Mesenchymal stem cell (in vitro differentiated cells and primary cell): ENCODE results near the gene NPVF.

Experiments used
- DNase-seq: peaks from one replicate; pipeline ENCODE4 v3.0.0-alpha.2; 2013
- H2AFZ ChIP-seq: one replicate; pipeline ENCODE4 v1.6.1; 2013; ENCODE audit warnings: low read depth, mild to moderate bottlenecking, control low read depth, inconsistent platforms, low read length, moderate library complexity
- H2AK5ac ChIP-seq: 2 replicates; pipeline ENCODE4 v1.6.1; 2013; ENCODE audit warnings: low read length, moderate library complexity, mild to moderate bottlenecking, inconsistent platforms; ENCODE audit not compliant: severe bottlenecking
- H2BK120ac ChIP-seq: one replicate; pipeline ENCODE4 v1.6.1; 2013; ENCODE audit warnings: low read depth, mild to moderate bottlenecking, inconsistent platforms, low read length, moderate library complexity
- H2BK12ac ChIP-seq, 2 experiments: one replicate each; pipeline ENCODE4 v1.6.1; 2013; ENCODE audit warnings: inconsistent platforms in 2 of 2, low read length in 2 of 2, mild to moderate bottlenecking in 2 of 2, moderate library complexity in 2 of 2, control low read depth in 1 of 2
- H2BK15ac ChIP-seq: one replicate; pipeline ENCODE4 v1.6.1; 2013; ENCODE audit warnings: mild to moderate bottlenecking, low read depth, inconsistent platforms; ENCODE audit not compliant: poor library complexity, severe bottlenecking
- H2BK5ac ChIP-seq: 2 replicates; pipeline ENCODE4 v1.6.1; 2013; ENCODE audit warnings: low read depth, mild to moderate bottlenecking, low read length, control low read depth, inconsistent platforms; ENCODE audit not compliant: poor library complexity, severe bottlenecking
- H3K14ac ChIP-seq, 2 experiments: one replicate each; pipeline ENCODE4 v1.6.1; 2013; ENCODE audit warnings: inconsistent platforms in 2 of 2, low read length in 2 of 2, control low read depth in 1 of 2, mild to moderate bottlenecking in 1 of 2, moderate library complexity in 1 of 2
- H3K18ac ChIP-seq, 2 experiments: one replicate each; pipeline ENCODE4 v1.6.1; 2013; ENCODE audit warnings: inconsistent platforms in 2 of 2, low read length in 2 of 2, control low read depth in 1 of 2, low read depth in 1 of 2, mild to moderate bottlenecking in 1 of 2
- H3K23ac ChIP-seq, 2 experiments: one replicate each; pipeline ENCODE4 v1.6.1; 2013; ENCODE audit warnings: inconsistent platforms in 2 of 2, low read length in 2 of 2, mild to moderate bottlenecking in 2 of 2, moderate library complexity in 2 of 2, control low read depth in 1 of 2
- H3K27ac ChIP-seq: 2 replicates; pipeline ENCODE4 v1.5.1; 2013; ENCODE audit warnings: mild to moderate bottlenecking, moderate library complexity, low read length, control low read depth, inconsistent platforms; ENCODE audit not compliant: poor library complexity, severe bottlenecking
- H3K27me3 ChIP-seq, 2 experiments: 2 replicates each; pipeline versions ENCODE4 v1.6.1 to v1.7.0; 2013; ENCODE audit warnings: low read length in 2 of 2, mild to moderate bottlenecking in 2 of 2, moderate library complexity in 2 of 2, control low read depth in 1 of 2, inconsistent platforms in 1 of 2; ENCODE audit not compliant: control insufficient read depth in 1 of 2, insufficient read depth in 1 of 2
- H3K36me3 ChIP-seq, 2 experiments: 2 replicates each; pipeline versions ENCODE4 v1.6.1 to v1.7.0; 2013; ENCODE audit warnings: low read length in 2 of 2, control low read depth in 1 of 2, inconsistent platforms in 1 of 2, low read depth in 1 of 2, mild to moderate bottlenecking in 1 of 2; ENCODE audit not compliant: insufficient read depth in 2 of 2, control insufficient read depth in 1 of 2
- H3K4ac ChIP-seq, 2 experiments: one replicate each; pipeline ENCODE4 v1.6.1; 2013; ENCODE audit warnings: inconsistent platforms in 2 of 2, low read length in 2 of 2, mild to moderate bottlenecking in 2 of 2, moderate library complexity in 2 of 2, control low read depth in 1 of 2, low read depth in 1 of 2
- H3K4me1 ChIP-seq: 2 replicates; pipeline ENCODE4 v1.6.1; 2013; ENCODE audit warnings: low read depth, low read length, control low read depth; ENCODE audit not compliant: control insufficient read depth, insufficient read depth
- H3K4me2 ChIP-seq: 2 replicates; pipeline ENCODE4 v1.6.1; 2013; ENCODE audit warnings: low read length, mild to moderate bottlenecking, inconsistent platforms; ENCODE audit not compliant: poor library complexity, severe bottlenecking
- H3K4me3 ChIP-seq, 2 experiments: 2 replicates each; pipeline versions ENCODE4 v1.5.1 to v1.7.0; 2013; ENCODE audit warnings: low read length in 2 of 2, mild to moderate bottlenecking in 2 of 2, control low read depth in 1 of 2, low read depth in 1 of 2; ENCODE audit not compliant: insufficient read depth in 1 of 2
- H3K79me1 ChIP-seq: replicated peaks from 2 replicates; pipeline ENCODE4 v1.6.1; 2013; ENCODE audit warnings: mild to moderate bottlenecking, control low read depth, low read length, inconsistent platforms; ENCODE audit not compliant: poor library complexity, severe bottlenecking
- H3K9ac ChIP-seq: 2 replicates; pipeline ENCODE4 v1.7.0; 2013; ENCODE audit warnings: mild to moderate bottlenecking, low read length, moderate library complexity
- H3K9me3 ChIP-seq: 2 replicates; pipeline ENCODE4 v1.7.0; 2013; ENCODE audit warnings: mild to moderate bottlenecking, low read length; ENCODE audit not compliant: control insufficient read depth
- H4K8ac ChIP-seq: one replicate; pipeline ENCODE4 v1.6.1; 2013; ENCODE audit warnings: inconsistent platforms, mild to moderate bottlenecking, low read length, moderate library complexity
- H4K91ac ChIP-seq: one replicate; pipeline ENCODE4 v1.6.1; 2013; ENCODE audit warnings: mild to moderate bottlenecking, low read length, inconsistent platforms
- WGBS: methylation state at CpG from one replicate; pipeline ENCODE4 v1.1.7; 2013; ENCODE audit warnings: mixed read lengths; 5-methylcytosine and 5-hydroxymethylcytosine counted together

The NPVF gene

DNA sequence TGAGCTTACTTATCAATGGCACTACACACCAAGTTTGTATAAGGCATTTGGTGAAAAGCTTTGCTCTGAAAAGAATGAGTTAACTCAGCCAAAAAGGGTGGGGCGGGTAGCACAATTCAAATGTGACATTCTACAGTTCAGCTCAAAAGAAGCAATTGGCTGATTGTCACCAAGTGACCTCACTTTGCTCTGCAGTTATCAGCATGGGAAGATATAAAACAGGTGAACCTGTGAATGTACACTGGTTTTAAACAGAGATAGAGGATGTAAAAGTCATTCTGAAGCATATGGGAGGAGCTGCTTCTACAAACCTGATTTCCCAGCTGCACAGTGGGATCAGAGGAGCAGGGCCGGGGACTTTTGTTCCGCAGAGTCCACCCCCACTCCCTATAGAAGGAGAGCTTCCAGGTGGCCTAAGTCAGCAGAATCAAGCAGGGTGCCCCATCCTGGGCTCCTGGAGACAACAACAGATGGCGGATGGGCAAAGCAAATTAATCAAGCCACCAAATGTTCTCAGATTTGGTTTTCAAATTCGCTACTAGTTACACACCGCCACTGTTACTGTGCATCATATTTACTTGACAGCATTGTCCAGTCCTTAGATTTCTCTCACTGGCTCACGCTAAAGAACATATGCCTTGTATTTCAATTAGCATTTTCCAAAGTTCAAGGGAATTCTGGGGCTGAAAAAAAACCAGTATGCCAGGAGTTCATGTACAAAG, 27.5 kb upstream of the NPVF start:
- no peak overlapping the region for H3K9ac ChIP-seq
- H3K79me1 ChIP-seq: no peaks in the 10 kb centered on the region
- H2BK15ac ChIP-seq: no peak overlapping the region
- H3K4ac ChIP-seq: no peak overlapping the region
- H3K18ac ChIP-seq: no peak overlapping the region
- H2AK5ac ChIP-seq: no peak overlapping the region
- peaks cover 0 to 3% of the 10 kb centered on the region in 2 experiments for H3K27me3 ChIP-seq
- no peak overlapping the region for H2BK12ac ChIP-seq
- no peak overlapping the region for H3K23ac ChIP-seq
- H3K4me3 ChIP-seq: no peak overlapping the region
- no peaks in the 10 kb centered on the region for H3K4me1 ChIP-seq
- no peak overlapping the region for H4K91ac ChIP-seq
- no peak overlapping the region for H2AFZ ChIP-seq
- no peak for DNase-seq
- H3K4me2 ChIP-seq: no peak overlapping the region
- no peaks in the 10 kb centered on the region for H3K9me3 ChIP-seq
- no peak overlapping the region for H2BK120ac ChIP-seq
- no peak overlapping the region for H2BK5ac ChIP-seq
- no peak overlapping the region for H3K27ac ChIP-seq
- no peak overlapping the region for H3K14ac ChIP-seq
- no peak overlapping the region for H4K8ac ChIP-seq
- H3K36me3 ChIP-seq: no peaks in the 10 kb centered on the region
- WGBS: 96% methylated on average over 7 of the region's 7 CpGs

DNA sequence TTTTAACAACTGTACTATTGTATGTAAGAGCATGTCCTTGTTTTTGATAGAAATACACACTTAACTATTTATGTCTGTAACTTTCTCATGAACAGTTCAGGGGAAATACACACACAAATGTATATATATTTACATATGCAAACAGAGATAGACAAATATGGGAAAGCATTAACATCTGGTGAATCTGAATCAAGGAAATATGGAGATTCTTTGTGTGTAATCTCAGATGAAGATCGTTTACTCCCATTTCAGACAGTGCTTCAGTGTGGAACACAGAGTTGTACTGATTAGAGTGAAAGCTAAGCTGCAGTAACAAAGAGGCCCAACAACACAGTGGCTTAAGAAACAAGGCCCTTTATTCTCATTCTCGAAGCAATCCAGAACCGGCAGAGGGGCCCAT, 26.3 kb upstream of the NPVF start:
- Histone ChIP-seq H3K9ac (no peak overlapping the region), H3K27me3 (peaks cover 0 to 3% of the 10 kb centered on the region in 2 experiments), H2BK5ac (no peak overlapping the region), H3K4me1 (peaks cover 4% of the 10 kb centered on the region), H3K27ac (no peak overlapping the region), H3K36me3 (no peaks in the 10 kb centered on the region), H3K4me3 (no peak overlapping the region), H3K23ac (no peak overlapping the region), H2AFZ (no peak overlapping the region), H3K4me2 (no peak overlapping the region), H3K79me1 (no peaks in the 10 kb centered on the region), H3K4ac (no peak overlapping the region), H2AK5ac (no peak overlapping the region), H3K14ac (no peak overlapping the region), H2BK12ac (no peak overlapping the region), H3K18ac (no peak overlapping the region), H2BK120ac (no peak overlapping the region), H4K8ac (no peak overlapping the region), H4K91ac (no peak overlapping the region), H2BK15ac (no peak overlapping the region), H3K9me3 (no peaks in the 10 kb centered on the region)
- WGBS: 95% methylated on average over 3 of the region's 3 CpGs
- DNase-seq: no peak

DNA sequence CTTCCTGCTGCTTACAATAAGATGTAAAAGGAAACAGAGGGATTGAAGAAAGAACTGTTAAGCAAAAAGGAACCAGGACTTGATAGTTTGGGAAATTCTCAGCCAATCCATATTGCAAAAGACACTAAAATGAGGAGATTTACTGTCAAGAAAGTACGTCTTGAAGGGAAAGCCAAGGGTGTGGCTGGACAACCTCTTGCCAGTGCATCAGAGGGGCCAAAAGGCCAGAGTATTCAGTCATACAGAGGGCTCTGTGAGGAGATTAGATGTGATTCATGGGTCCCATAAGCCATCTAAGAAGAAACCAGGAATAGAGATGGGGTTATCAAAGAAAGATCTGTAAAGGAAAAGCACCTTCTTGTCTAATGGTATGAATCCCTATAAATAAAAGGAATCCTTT, 25.4 kb upstream of the NPVF start:
- Histone ChIP-seq H3K9ac (no peak overlapping the region), H2BK5ac (no peak overlapping the region), H4K8ac (no peak overlapping the region), H2AK5ac (no peak overlapping the region), H3K9me3 (no peaks in the 10 kb centered on the region), H3K4ac (no peak overlapping the region), H3K14ac (no peak overlapping the region), H3K27me3 (no peaks in the 10 kb centered on the region), H2BK15ac (no peak overlapping the region), H3K4me1 (peaks cover 4% of the 10 kb centered on the region), H3K27ac (no peak overlapping the region), H2AFZ (no peak overlapping the region), H3K4me2 (no peak overlapping the region), H2BK120ac (no peak overlapping the region), H3K23ac (no peak overlapping the region), H3K79me1 (no peaks in the 10 kb centered on the region), H3K36me3 (no peaks in the 10 kb centered on the region), H3K18ac (no peak overlapping the region), H2BK12ac (no peak overlapping the region), H3K4me3 (no peak overlapping the region), H4K91ac (no peak overlapping the region)
- DNase-seq: no peak
- WGBS: 90% methylated on average over 1 of the region's 1 CpG

DNA sequence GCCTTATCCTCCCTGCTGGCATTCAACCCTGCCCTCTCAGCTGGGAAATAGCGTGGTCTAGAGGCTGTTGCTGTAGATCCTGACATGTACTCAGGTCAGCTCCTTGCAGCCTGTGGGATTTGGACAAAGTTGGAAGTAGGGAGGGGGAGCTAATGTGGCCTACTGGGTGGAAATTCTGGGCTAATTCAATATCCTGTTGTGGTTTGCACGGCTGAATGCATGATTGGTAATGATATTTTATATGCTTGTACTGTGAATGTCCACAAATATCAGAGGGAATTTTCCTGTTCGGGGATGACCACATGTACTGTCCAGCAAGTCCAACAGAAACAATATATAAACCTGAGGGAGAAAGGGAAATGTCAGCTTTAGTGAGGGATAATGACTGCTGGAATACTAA, 22.1 kb upstream of the NPVF start:
- H3K79me1 ChIP-seq: no peaks in the 10 kb centered on the region
- peaks cover 4% of the 10 kb centered on the region for H3K4me1 ChIP-seq

More for the DNA sequence above, 22.1 kb upstream of the NPVF start:
- Histone ChIP-seq H3K23ac (no peak overlapping the region), H3K4me3 (no peak overlapping the region), H3K4ac (no peak overlapping the region), H4K91ac (no peak overlapping the region), H3K9ac (no peak overlapping the region), H2BK15ac (no peak overlapping the region), H2BK5ac (no peak overlapping the region), H2AFZ (no peak overlapping the region), H3K27ac (no peak overlapping the region), H2AK5ac (no peak overlapping the region), H3K9me3 (no peaks in the 10 kb centered on the region), H3K36me3 (no peaks in the 10 kb centered on the region), H3K4me2 (no peak overlapping the region), H3K18ac (no peak overlapping the region), H3K14ac (no peak overlapping the region), H3K27me3 (no peaks in the 10 kb centered on the region), H4K8ac (no peak overlapping the region), H2BK12ac (no peak overlapping the region), H2BK120ac (no peak overlapping the region)
- DNase-seq: no peak
- WGBS: 82% methylated on average over 2 of the region's 3 CpGs
